Measurements from ENCODE around the gene SRSF4. TPM values are rescaled to one million over a fixed set of nuclear protein-coding genes. Genes with fewer than 3 reads are reported as not detected.
A peak's percentile ranks its signal among the peaks of the same experiment; 100 is the strongest.

SRSF4 gene
- total RNA-seq, 1 experiment from 2014 or later, result 31.7 TPM

DNA sequence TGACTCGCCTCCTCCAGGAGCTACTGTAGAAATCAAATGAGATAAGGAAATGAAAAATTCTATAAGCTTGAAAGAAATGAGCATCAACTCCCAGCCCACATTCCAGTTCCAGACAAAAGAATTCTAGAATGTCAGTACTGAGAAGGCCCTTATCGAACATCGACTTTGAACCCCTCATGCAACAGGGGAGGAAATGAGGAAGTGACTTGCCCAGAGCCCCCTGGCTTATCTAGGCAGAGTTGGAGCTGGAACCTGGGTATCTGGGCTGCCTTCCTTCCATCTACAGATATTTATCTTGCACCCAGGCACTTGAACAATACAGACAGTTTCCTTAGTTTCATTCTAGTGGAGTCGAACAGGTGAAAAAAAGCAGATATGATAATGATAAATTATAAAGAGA, 26.7 kb upstream of the SRSF4 start:
- Histone ChIP-seq H3K9ac (ENCODE audit: low read length) (no peak overlapping the region), H3K27me3 (ENCODE audit: low read length) (no peaks in the 10 kb centered on the region), H3K4me2 (ENCODE audit: low read depth, low read length, poor library complexity, severe bottlenecking) (no peak overlapping the region), H3K36me3 (ENCODE audit: insufficient read depth, low read length) (peaks cover 7% of the 10 kb centered on the region; the same call in 1 of the 2 replicates), H3K9me2 (replicated peaks; ENCODE audit: insufficient read depth, low read length) (no peaks in the 10 kb centered on the region), H2AFZ (ENCODE audit: low read length) (no peak overlapping the region), H3K9me3 (ENCODE audit: low read length) (no peaks in the 10 kb centered on the region), H4K20me1 (ENCODE audit: insufficient read depth, low read depth, low read length) (no peaks in the 10 kb centered on the region), H3K27ac (ENCODE audit: low read length) (no peak overlapping the region), H3K4me1 (ENCODE audit: low read length) (no peaks in the 10 kb centered on the region; the same call in 1 of the 2 replicates), H3K79me2 (ENCODE audit: low read length) (no peaks in the 10 kb centered on the region), H3K4me3 (ENCODE audit: low read length) (no peak overlapping the region)
- no peak for DNase-seq

DNA sequence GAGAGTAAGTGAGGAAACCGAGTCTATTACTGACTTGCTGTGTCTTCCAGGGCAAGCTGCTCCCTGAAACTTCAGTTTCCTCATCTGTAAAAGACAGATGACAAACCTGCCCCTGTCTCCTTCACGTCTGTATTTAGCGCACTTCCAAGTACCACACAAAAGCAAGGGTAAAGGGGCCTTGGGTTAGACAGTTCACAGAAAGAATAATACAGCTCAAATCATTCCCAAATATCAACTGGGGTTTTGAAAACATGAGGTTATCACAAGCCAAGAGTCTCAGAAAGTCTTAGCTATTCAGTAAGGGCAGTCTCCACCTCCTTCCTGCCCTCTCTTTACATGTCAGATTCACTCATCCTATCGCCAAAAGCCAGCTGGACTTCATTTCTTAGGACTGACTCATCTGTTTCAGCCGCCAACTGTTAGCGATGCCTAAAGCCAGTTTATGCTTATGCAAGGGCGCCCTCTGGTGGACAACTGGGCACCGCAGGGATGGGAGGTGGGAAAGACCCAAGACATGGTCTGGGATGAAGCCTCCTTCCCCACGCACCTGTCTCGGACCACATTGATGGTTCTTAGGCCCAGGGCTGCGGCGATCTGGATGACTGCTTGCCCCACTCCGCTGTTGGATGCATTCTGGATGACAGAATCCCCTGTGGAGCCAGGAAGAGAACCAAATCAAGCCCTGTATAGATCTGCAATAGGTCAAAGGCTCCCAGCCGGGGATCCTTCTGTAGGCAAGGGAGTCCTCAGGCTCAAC, 21.1 kb upstream of the SRSF4 start:
- DNase-seq, result peak; percentile 93
- peaks cover 25% of the 10 kb centered on the region for H3K36me3 ChIP-seq (ENCODE audit: insufficient read depth, low read length)
- no peak overlapping the region for H3K9ac ChIP-seq (ENCODE audit: low read length)
- H3K9me2 ChIP-seq (replicated peaks; ENCODE audit: insufficient read depth, low read length), result no peaks in the 10 kb centered on the region
- no peak overlapping the region for H3K4me3 ChIP-seq (ENCODE audit: low read length)
- H3K27me3 ChIP-seq (ENCODE audit: low read length), result no peaks in the 10 kb centered on the region
- no peak overlapping the region for H3K4me2 ChIP-seq (ENCODE audit: low read depth, low read length, poor library complexity, severe bottlenecking)
- H3K9me3 ChIP-seq (ENCODE audit: low read length), result no peaks in the 10 kb centered on the region
- H3K27ac ChIP-seq (ENCODE audit: low read length), result no peak overlapping the region
- no peaks in the 10 kb centered on the region for H3K4me1 ChIP-seq (ENCODE audit: low read length)
- no peak overlapping the region for H2AFZ ChIP-seq (ENCODE audit: low read length)
- no peaks in the 10 kb centered on the region for H3K79me2 ChIP-seq (ENCODE audit: low read length)
- peaks cover 4% of the 10 kb centered on the region for H4K20me1 ChIP-seq (ENCODE audit: insufficient read depth, low read depth, low read length)

- no peaks in the 10 kb centered on the region for H3K9me2 ChIP-seq (replicated peaks; ENCODE audit: insufficient read depth, low read length)
- no peaks in the 10 kb centered on the region for H3K27me3 ChIP-seq (ENCODE audit: low read length)
- H3K4me1 ChIP-seq (ENCODE audit: low read length), result no peaks in the 10 kb centered on the region
- no peaks in the 10 kb centered on the region for H3K79me2 ChIP-seq (ENCODE audit: low read length)
- H3K9ac ChIP-seq (ENCODE audit: low read length), result no peak overlapping the region
- no peak for DNase-seq
- H3K9me3 ChIP-seq (ENCODE audit: low read length), result no peaks in the 10 kb centered on the region
- peaks cover 4% of the 10 kb centered on the region for H4K20me1 ChIP-seq (ENCODE audit: insufficient read depth, low read depth, low read length)
- H2AFZ ChIP-seq (ENCODE audit: low read length), result no peak overlapping the region
- H3K27ac ChIP-seq (ENCODE audit: low read length), result no peak overlapping the region
- no peak overlapping the region for H3K4me2 ChIP-seq (ENCODE audit: low read depth, low read length, poor library complexity, severe bottlenecking)
- H3K4me3 ChIP-seq (ENCODE audit: low read length), result no peak overlapping the region
- peaks cover 25% of the 10 kb centered on the region for H3K36me3 ChIP-seq (ENCODE audit: insufficient read depth, low read length)
These were observed 20.4 kb upstream of the SRSF4 start for GRCh38 chr1:29202053-29202452.

GRCh38 chr1:29201595-29202051, 19.9 kb upstream of the SRSF4 start:
- no peak for DNase-seq
- no peak overlapping the region for H3K4me2 ChIP-seq (ENCODE audit: low read depth, low read length, poor library complexity, severe bottlenecking)
- H4K20me1 ChIP-seq (ENCODE audit: insufficient read depth, low read depth, low read length), result peaks cover 4% of the 10 kb centered on the region
- no peak overlapping the region for H3K4me3 ChIP-seq (ENCODE audit: low read length)
- H3K79me2 ChIP-seq (ENCODE audit: low read length), result no peaks in the 10 kb centered on the region
- H3K9me3 ChIP-seq (ENCODE audit: low read length), result no peaks in the 10 kb centered on the region
- H2AFZ ChIP-seq (ENCODE audit: low read length), result no peak overlapping the region
- no peak overlapping the region for H3K27ac ChIP-seq (ENCODE audit: low read length)
- no peaks in the 10 kb centered on the region for H3K27me3 ChIP-seq (ENCODE audit: low read length)
- no peaks in the 10 kb centered on the region for H3K9me2 ChIP-seq (replicated peaks; ENCODE audit: insufficient read depth, low read length)
- no peaks in the 10 kb centered on the region for H3K4me1 ChIP-seq (ENCODE audit: low read length)
- peaks cover 25% of the 10 kb centered on the region for H3K36me3 ChIP-seq (ENCODE audit: insufficient read depth, low read length)
- H3K9ac ChIP-seq (ENCODE audit: low read length), result no peak overlapping the region

GRCh38 chr1:29200906-29201594, 19.4 kb upstream of the SRSF4 start:
- Histone ChIP-seq H3K4me1 (ENCODE audit: low read length) (no peaks in the 10 kb centered on the region), H3K4me2 (ENCODE audit: low read depth, low read length, poor library complexity, severe bottlenecking) (no peak overlapping the region), H3K79me2 (ENCODE audit: low read length) (no peaks in the 10 kb centered on the region), H3K36me3 (ENCODE audit: insufficient read depth, low read length) (peaks cover 25% of the 10 kb centered on the region), H3K9me3 (ENCODE audit: low read length) (no peaks in the 10 kb centered on the region), H3K4me3 (ENCODE audit: low read length) (no peak overlapping the region), H3K27me3 (ENCODE audit: low read length) (no peaks in the 10 kb centered on the region), H3K9ac (ENCODE audit: low read length) (no peak overlapping the region), H2AFZ (ENCODE audit: low read length) (no peak overlapping the region), H3K9me2 (replicated peaks; ENCODE audit: insufficient read depth, low read length) (no peaks in the 10 kb centered on the region), H3K27ac (ENCODE audit: low read length) (no peak overlapping the region), H4K20me1 (ENCODE audit: insufficient read depth, low read depth, low read length) (peaks cover 4% of the 10 kb centered on the region)
- DNase-seq, result no peak

DNA sequence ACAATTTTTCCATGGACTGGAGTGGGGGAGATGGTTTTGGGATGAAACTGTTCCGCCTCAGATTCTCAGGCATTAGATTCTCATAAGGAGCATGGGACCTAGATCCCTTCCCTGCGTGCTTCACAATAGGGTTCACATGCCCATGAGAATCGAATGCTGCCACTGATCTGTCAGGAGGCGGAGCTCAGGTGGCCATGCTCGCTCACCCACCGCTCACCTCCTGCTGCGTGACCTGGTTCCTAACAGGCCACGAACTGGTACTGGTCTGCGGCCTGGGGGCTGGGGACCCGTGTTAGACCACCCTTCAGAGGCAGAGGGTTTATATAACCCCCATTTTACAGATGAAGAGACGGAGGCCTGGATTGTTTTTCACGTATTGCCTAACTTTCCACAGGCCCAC, 16.3 kb upstream of the SRSF4 start:
- Histone ChIP-seq H3K9ac (ENCODE audit: low read length) (no peak overlapping the region), H3K79me2 (ENCODE audit: low read length) (no peaks in the 10 kb centered on the region), H3K27ac (ENCODE audit: low read length) (no peak overlapping the region), H3K9me2 (replicated peaks; ENCODE audit: insufficient read depth, low read length) (no peaks in the 10 kb centered on the region), H3K4me3 (ENCODE audit: low read length) (no peak overlapping the region), H3K9me3 (ENCODE audit: low read length) (no peaks in the 10 kb centered on the region), H2AFZ (ENCODE audit: low read length) (no peak overlapping the region), H3K4me1 (ENCODE audit: low read length) (no peaks in the 10 kb centered on the region), H3K4me2 (ENCODE audit: low read depth, low read length, poor library complexity, severe bottlenecking) (no peak overlapping the region), H3K36me3 (ENCODE audit: insufficient read depth, low read length) (peaks cover 23% of the 10 kb centered on the region), H3K27me3 (ENCODE audit: low read length) (no peaks in the 10 kb centered on the region), H4K20me1 (ENCODE audit: insufficient read depth, low read depth, low read length) (peaks cover 4% of the 10 kb centered on the region)
- no peak for DNase-seq

DNA sequence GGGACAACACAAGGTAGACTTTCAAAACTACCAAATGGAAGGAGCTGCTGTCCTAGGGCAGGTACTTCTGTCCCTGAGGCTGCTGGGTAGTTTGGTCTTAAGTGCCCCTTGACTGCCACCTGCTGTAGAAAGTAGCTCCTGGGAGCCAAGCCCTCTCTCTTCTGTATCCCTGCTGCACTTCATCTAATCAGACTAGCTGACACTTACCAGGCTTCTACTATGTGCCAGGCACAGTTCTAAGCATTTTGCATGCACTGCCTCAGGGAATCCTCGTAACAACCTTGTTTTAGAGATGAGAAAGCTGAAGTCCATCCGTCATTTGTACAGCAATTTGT, 15.9 kb upstream of the SRSF4 start:
- H3K9ac ChIP-seq (ENCODE audit: low read length), result no peak overlapping the region
- peaks cover 22% of the 10 kb centered on the region for H3K36me3 ChIP-seq (ENCODE audit: insufficient read depth, low read length)
- no peaks in the 10 kb centered on the region for H3K9me2 ChIP-seq (replicated peaks; ENCODE audit: insufficient read depth, low read length)
- H3K4me2 ChIP-seq (ENCODE audit: low read depth, low read length, poor library complexity, severe bottlenecking), result no peak overlapping the region
- H2AFZ ChIP-seq (ENCODE audit: low read length), result no peak overlapping the region
- H4K20me1 ChIP-seq (ENCODE audit: insufficient read depth, low read depth, low read length), result peaks cover 4% of the 10 kb centered on the region; the same call in 1 of the 2 replicates
- no peaks in the 10 kb centered on the region for H3K4me1 ChIP-seq (ENCODE audit: low read length)
- no peak overlapping the region for H3K27ac ChIP-seq (ENCODE audit: low read length)
- H3K27me3 ChIP-seq (ENCODE audit: low read length), result no peaks in the 10 kb centered on the region
- no peaks in the 10 kb centered on the region for H3K9me3 ChIP-seq (ENCODE audit: low read length)
- peak; percentile 82 for DNase-seq
- H3K4me3 ChIP-seq (ENCODE audit: low read length), result no peak overlapping the region
- no peaks in the 10 kb centered on the region for H3K79me2 ChIP-seq (ENCODE audit: low read length)

DNA sequence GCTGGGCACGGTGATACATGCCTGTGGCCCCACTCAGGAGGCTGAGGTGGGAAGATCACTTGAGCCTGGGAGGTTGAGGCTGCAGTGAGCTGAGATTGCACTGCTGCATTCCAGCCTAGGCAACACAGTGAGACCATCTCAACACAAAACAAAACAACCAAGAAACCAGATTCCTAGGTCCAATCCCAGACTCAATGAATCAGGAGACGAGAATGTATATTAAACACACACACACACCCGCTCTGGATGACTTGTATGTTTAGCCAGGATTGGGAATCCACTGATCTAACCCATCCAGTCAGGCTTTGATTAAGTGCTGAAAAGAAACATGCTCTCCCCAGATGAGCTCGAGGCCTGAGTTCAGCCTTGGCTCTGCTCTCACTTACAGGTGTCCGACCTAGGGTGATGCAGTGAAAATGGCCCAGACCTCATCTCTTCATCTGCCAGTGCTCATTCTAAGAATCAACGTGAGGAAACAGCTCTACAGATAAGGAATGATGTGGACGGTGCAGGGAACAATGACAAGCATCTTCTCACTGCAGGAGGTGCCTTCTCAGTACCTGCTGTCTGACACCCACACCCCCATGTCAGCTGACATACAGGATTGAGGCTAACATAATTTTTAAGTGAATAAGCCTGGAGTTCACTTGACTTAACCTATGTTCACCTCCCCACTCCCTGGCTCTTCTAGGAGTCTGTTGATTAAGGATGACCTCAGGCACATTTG, 15.3 kb upstream of the SRSF4 start:
- Histone ChIP-seq H3K36me3 (ENCODE audit: insufficient read depth, low read length) (peaks cover 16% of the 10 kb centered on the region), H3K9ac (ENCODE audit: low read length) (no peak overlapping the region), H3K27me3 (ENCODE audit: low read length) (no peaks in the 10 kb centered on the region), H4K20me1 (ENCODE audit: insufficient read depth, low read depth, low read length) (peaks cover under 1% of the 10 kb centered on the region; the same call in 1 of the 2 replicates), H3K27ac (ENCODE audit: low read length) (no peak overlapping the region), H3K9me3 (ENCODE audit: low read length) (no peaks in the 10 kb centered on the region), H2AFZ (ENCODE audit: low read length) (no peak overlapping the region), H3K79me2 (ENCODE audit: low read length) (no peaks in the 10 kb centered on the region), H3K4me3 (ENCODE audit: low read length) (no peak overlapping the region), H3K4me1 (ENCODE audit: low read length) (no peaks in the 10 kb centered on the region), H3K4me2 (ENCODE audit: low read depth, low read length, poor library complexity, severe bottlenecking) (no peak overlapping the region), H3K9me2 (replicated peaks; ENCODE audit: insufficient read depth, low read length) (no peaks in the 10 kb centered on the region)
- no peak for DNase-seq
